ENCODE results near the gene P4HB. TPM values are rescaled to one million over a fixed set of nuclear protein-coding genes. Genes with fewer than 3 reads are reported as not detected.

P4HB gene
- total RNA-seq, 1 donor: 1,240 TPM

DNA sequence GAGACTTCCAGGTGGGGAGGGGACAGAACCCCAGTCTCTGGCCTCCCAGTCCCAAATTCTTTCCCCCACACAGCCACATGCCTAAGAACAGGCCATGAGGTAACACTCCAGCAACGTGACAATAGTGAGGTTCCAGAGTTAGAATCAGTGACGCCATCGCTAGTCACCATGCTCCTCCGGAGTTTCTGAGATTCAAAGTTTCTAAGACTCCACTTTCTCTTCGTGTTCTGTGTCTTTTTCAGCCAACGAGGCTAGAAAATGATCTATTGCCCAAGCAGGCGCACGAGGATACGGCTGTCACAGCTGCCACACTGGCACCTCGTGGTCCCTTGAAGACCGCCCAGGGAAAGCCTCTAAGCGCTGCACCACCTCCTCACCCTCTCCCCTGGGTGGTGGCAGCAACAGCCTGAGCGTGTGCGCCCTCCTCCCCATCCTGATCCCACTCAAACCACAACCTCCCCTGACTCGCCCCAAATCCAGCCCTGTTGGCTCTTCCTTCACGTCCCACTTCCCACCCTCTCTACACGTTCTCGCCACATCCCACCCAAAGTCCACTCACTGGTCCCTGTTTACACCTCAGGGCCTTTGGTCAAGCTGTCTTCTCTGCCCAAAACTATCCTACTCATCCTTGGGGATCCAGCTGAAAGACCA is 28.3 kb downstream of the P4HB start:
- no peaks in the 10 kb centered on the region for H3K27me3 ChIP-seq (ENCODE audit: insufficient read depth, low read length)
- TF ChIP-seq, protein P1, sequence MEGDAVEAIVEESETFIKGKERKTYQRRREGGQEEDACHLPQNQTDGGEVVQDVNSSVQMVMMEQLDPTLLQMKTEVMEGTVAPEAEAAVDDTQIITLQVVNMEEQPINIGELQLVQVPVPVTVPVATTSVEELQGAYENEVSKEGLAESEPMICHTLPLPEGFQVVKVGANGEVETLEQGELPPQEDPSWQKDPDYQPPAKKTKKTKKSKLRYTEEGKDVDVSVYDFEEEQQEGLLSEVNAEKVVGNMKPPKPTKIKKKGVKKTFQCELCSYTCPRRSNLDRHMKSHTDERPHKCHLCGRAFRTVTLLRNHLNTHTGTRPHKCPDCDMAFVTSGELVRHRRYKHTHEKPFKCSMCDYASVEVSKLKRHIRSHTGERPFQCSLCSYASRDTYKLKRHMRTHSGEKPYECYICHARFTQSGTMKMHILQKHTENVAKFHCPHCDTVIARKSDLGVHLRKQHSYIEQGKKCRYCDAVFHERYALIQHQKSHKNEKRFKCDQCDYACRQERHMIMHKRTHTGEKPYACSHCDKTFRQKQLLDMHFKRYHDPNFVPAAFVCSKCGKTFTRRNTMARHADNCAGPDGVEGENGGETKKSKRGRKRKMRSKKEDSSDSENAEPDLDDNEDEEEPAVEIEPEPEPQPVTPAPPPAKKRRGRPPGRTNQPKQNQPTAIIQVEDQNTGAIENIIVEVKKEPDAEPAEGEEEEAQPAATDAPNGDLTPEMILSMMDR (IDR thresholded peaks at IDR 0.05; ENCODE audit: extremely low read depth, low read depth, low read length): no peak
- H3K4me3 ChIP-seq (ENCODE audit: insufficient read depth, low read length): peak overlapping the region; percentile 84
- H3K4me2 ChIP-seq (ENCODE audit: insufficient read depth, low read length): peak overlapping the region; percentile 93
- H3K36me3 ChIP-seq (ENCODE audit: insufficient read depth, low read length): no peaks in the 10 kb centered on the region
- DNase-seq (ENCODE audit: insufficient read length, low spot score, missing footprints): peak; percentile 93
- peaks cover 28% of the 10 kb centered on the region for H4K20me1 ChIP-seq (ENCODE audit: insufficient read depth, low read length)
- H3K27ac ChIP-seq (ENCODE audit: low read depth, low read length): peak overlapping the region; percentile 82
- H3K79me2 ChIP-seq (ENCODE audit: insufficient read depth, low read length): peaks cover 56% of the 10 kb centered on the region
- H3K9me3 ChIP-seq (ENCODE audit: low read depth, low read length): no peaks in the 10 kb centered on the region
- H2AFZ ChIP-seq (ENCODE audit: low read length): peak overlapping the region; percentile 57
- H3K4me1 ChIP-seq (ENCODE audit: insufficient read depth, low read length): peaks cover 21% of the 10 kb centered on the region

DNA sequence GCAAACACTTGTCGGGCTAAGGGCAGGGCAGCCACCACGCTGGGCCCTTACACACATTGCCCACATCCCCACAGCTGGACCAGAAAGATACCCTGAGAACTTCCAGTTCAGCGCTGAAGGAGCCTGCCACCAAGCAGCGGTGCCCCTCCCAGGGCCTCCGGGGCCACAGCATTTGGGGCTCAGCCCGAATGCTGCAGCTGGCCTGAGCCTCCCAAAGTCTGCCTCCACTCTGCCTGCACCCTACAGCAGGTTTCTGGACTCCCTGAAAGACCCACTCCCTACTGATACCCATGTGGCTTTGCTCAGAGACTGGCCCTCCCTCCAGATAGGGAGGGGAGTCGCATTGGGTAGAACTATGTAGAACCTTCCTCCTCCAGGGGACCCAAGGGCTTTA is 28.8 kb downstream of the P4HB start:
- Histone ChIP-seq H4K20me1 (ENCODE audit: insufficient read depth, low read length) (peaks cover 28% of the 10 kb centered on the region), H3K27ac (ENCODE audit: low read depth, low read length) (peak overlapping the region; percentile 82), H3K79me2 (ENCODE audit: insufficient read depth, low read length) (peaks cover 56% of the 10 kb centered on the region), H3K9me3 (ENCODE audit: low read depth, low read length) (no peaks in the 10 kb centered on the region), H2AFZ (ENCODE audit: low read length) (no peak overlapping the region), H3K4me3 (ENCODE audit: insufficient read depth, low read length) (peak overlapping the region; percentile 84), H3K27me3 (ENCODE audit: insufficient read depth, low read length) (no peaks in the 10 kb centered on the region), H3K4me2 (ENCODE audit: insufficient read depth, low read length) (peak overlapping the region; percentile 93), H3K4me1 (ENCODE audit: insufficient read depth, low read length) (peaks cover 21% of the 10 kb centered on the region), H3K36me3 (ENCODE audit: insufficient read depth, low read length) (no peaks in the 10 kb centered on the region)
- TF ChIP-seq, protein P1 (IDR thresholded peaks at IDR 0.05; ENCODE audit: extremely low read depth, low read depth, low read length): no peak
- DNase-seq (ENCODE audit: insufficient read length, low spot score, missing footprints): no peak

DNA sequence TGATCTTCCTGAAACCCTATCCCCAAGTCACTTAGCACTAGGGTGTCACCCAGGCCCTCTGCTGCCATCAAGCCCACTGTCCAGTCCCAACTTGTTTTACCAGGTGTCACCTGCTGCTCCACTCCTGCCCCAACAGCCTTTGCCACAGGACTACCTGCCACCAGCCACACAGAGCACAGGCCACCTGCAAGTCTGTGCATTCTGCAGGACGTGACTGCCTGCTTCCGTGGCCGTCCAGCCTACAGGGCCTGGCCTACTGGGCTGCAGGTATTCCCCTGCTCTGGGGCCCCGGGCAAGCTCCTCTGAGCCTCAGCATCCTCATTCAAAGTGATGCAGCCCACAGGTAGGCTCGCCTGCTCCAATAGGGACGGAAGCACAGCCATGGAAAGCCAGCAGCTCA is 30.5 kb downstream of the P4HB start:
- H3K4me2 ChIP-seq (ENCODE audit: insufficient read depth, low read length): no peak overlapping the region
- H3K4me3 ChIP-seq (ENCODE audit: insufficient read depth, low read length): no peak overlapping the region
- DNase-seq (ENCODE audit: insufficient read length, low spot score, missing footprints): no peak
- H3K27me3 ChIP-seq (ENCODE audit: insufficient read depth, low read length): no peaks in the 10 kb centered on the region
- H3K9me3 ChIP-seq (ENCODE audit: low read depth, low read length): no peaks in the 10 kb centered on the region
- H4K20me1 ChIP-seq (ENCODE audit: insufficient read depth, low read length): peaks cover 45% of the 10 kb centered on the region
- TF ChIP-seq, protein P1 (IDR thresholded peaks at IDR 0.05; ENCODE audit: extremely low read depth, low read depth, low read length): no peak
- H2AFZ ChIP-seq (ENCODE audit: low read length): no peak overlapping the region
- H3K27ac ChIP-seq (ENCODE audit: low read depth, low read length): no peak overlapping the region
- H3K4me1 ChIP-seq (ENCODE audit: insufficient read depth, low read length): peaks cover 21% of the 10 kb centered on the region
- H3K79me2 ChIP-seq (ENCODE audit: insufficient read depth, low read length): peaks cover 73% of the 10 kb centered on the region
- no peaks in the 10 kb centered on the region for H3K36me3 ChIP-seq (ENCODE audit: insufficient read depth, low read length)

DNA sequence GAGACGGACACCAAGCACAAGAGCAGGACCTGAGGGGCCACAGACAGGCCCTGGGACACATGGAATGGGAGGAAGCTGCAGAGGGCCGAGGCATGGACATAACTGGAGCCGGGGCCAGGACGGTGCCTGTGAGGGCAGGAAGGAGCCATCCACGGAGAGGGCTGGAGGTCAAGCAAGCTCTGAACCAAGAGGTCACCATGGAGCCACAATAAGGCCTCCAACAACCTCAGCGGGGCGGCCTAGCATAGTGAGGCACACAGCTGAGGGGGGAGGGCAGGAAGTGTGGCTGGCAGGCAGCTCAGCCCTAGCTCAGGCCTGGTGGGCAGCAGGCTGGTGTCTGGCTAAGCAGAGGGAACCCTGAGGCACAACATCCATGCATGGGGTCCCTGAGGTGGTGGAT is 31.7 kb downstream of the P4HB start:
- Histone ChIP-seq H3K79me2 (ENCODE audit: insufficient read depth, low read length) (peaks cover 75% of the 10 kb centered on the region), H4K20me1 (ENCODE audit: insufficient read depth, low read length) (peaks cover 49% of the 10 kb centered on the region), H2AFZ (ENCODE audit: low read length) (no peak overlapping the region)

More for the DNA sequence above, 31.7 kb downstream of the P4HB start:
- H3K9me3 ChIP-seq (ENCODE audit: low read depth, low read length): no peaks in the 10 kb centered on the region
- H3K4me1 ChIP-seq (ENCODE audit: insufficient read depth, low read length): peaks cover 16% of the 10 kb centered on the region
- no peak overlapping the region for H3K4me2 ChIP-seq (ENCODE audit: insufficient read depth, low read length)
- H3K27ac ChIP-seq (ENCODE audit: low read depth, low read length): no peak overlapping the region
- no peaks in the 10 kb centered on the region for H3K27me3 ChIP-seq (ENCODE audit: insufficient read depth, low read length)
- no peak for DNase-seq (ENCODE audit: insufficient read length, low spot score, missing footprints)
- no peaks in the 10 kb centered on the region for H3K36me3 ChIP-seq (ENCODE audit: insufficient read depth, low read length)
- H3K4me3 ChIP-seq (ENCODE audit: insufficient read depth, low read length): no peak overlapping the region
- TF ChIP-seq, protein P1 (IDR thresholded peaks at IDR 0.05; ENCODE audit: extremely low read depth, low read depth, low read length): no peak
